Islet of Langerhans (tissue), 1 donor: ENCODE data around the gene HNRNPUL2.
"Not testable (repeated sequence)": the region's sequence is repeated elsewhere in the genome, so short reads cannot be mapped to it uniquely, and the experiment has no call there.

Source experiments
- FAIRE-seq: peaks from one replicate; lab custom pipeline; 2011; peaks lifted over from hg19 to GRCh38; lab: Jason Lieb, UNC

The HNRNPUL2 gene

DNA sequence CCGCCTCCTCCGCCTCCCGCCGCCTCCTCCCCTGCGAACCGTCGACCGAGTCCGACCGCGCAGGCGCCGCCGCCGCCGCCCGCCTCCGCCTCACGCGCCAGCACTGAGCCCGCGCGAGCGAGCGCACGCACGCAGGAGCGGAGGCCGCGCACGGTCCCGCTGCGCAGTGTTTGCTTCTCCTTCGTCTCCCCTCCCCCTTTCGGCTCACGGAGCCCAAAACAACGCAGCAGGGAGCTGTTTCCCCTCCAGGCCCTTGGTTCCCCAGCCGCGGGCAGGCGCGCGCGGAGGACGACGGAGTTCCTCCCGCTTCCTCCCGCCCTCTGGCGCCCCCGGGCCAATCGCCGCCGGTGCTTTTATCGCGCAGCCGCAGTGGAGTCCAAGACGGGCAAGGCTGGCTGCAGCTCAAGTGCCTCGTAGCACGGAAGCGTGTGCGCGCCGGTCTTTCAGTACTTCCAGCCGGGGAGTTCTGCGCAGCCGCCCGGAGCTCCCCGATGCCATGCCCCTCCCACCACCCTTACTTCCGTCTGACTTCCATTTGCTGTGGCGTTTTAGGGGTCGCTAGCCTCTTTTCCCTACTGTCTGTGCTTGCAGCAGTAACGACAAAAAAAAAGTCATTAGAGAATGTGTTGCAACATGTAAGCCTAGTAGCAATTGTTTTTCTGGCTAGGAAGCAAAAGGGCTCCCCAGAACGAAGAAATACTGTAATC is at the start of gene HNRNPUL2:
HNRNPUL2 (minus strand) TSS at position 293 of the 707 bp plus-strand sequence. CDS start 301 bp downstream, outside the sequence.
- no peak for FAIRE-seq

DNA sequence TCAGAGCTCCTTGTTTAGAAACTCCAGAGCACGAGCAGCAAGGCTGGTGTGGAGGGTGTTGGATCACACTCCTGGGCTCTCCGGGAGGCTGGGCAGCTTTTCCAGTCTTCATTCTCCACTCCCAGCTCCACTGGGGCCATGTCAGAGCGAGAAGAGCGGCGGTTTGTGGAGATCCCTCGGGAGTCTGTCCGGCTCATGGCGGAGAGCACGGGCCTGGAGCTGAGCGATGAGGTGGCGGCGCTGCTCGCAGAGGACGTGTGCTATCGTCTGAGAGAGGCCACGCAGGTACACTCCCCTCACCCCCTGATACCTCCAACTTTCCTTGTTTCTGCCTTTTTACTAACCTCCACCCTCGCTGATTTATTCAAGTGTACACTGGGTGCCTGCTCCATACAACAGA is 48.4 kb upstream of the HNRNPUL2 start:
- no peak for FAIRE-seq

GRCh38 chr11:62774407-62774806 is 47.1 kb upstream of the HNRNPUL2 start:
- FAIRE-seq = no peak

DNA sequence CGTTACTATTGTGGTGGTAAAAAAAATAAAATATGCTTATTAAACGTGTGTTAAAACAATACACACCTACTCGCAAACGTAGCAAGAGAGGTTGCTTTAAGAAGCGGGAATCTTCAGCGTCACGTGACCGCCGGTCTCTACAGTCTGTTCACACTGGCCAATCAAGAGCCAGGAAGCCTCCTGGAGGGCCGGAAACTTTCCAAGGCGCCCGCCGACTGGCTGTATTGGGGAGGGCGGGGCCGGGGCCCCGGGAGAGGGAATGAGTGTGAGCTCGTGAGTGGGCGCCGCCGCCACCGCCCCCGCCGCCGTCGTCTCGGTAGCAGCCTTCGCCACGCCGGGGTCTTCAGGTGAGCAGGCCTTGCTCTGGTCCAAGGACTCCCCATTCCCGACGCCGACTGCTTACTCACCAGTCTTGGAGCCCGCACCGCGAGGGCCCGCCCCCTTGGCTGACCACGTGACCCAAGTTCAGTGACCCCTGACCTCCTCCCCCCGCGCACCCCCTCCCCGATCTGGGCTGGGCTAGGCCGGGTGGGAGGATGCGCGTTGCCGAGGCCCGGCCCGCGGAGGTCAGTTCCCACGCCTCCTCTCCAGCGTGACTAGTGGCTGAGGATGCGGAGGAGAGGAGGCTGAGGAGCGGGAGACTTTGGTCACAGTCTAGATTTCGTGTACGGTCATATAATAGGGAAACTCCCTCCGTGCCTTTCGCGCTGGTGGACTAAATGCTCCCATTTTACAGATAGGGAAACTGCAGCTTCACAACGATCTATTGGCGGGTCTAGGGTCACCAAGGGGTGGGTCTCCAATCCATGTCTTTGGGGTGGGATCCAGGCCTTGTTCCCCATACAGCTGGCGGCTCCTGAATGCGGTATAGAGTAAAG is 44.1 kb upstream of the HNRNPUL2 start, which contains the start of gene TAF6L:
TAF6L (plus strand) TSS at position 253 of the 878 bp plus-strand sequence. CDS start 4,388 bp downstream, outside the sequence.
- peak; percentile 45 for FAIRE-seq

DNA sequence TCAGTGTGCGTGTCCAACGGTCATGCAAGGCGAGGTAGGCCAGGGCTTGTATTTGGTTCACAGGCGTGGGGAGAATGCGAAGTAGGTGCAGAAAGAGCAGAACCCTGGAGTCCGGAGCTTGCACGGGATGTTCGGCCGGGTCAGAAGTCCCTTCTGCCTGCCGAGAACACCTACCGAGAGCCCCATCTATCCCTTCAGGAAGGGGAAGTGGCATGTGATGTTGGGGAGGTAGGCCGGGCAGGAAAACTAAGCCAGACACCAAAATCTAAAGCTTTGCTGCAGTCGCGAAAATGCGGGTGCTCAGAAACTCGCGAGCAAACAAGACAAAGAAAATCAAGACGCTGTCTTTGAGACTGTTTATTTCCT is 43.5 kb upstream of the HNRNPUL2 start:
- FAIRE-seq = no peak

DNA sequence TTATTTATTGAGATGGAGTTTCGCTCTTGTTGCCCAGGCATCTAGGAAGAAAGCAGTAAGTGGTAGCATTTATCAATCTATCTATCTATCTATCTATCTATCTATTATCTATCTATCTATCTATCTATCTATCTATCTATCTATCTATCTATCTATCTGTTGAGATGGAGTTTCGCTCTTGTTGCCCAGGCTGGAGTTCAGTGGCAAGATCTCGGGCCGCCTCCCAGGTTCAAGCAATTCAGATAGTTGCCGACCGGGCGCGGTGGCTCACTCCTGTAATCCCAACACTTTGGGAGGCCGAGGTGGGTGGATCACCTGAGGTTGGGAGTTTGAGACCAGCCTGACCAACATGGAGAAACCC is 33.6 kb upstream of the HNRNPUL2 start:
- FAIRE-seq = not testable (repeated sequence)

GRCh38 chr11:62757846-62758788 is 30.9 kb upstream of the HNRNPUL2 start:
- FAIRE-seq = no peak

DNA sequence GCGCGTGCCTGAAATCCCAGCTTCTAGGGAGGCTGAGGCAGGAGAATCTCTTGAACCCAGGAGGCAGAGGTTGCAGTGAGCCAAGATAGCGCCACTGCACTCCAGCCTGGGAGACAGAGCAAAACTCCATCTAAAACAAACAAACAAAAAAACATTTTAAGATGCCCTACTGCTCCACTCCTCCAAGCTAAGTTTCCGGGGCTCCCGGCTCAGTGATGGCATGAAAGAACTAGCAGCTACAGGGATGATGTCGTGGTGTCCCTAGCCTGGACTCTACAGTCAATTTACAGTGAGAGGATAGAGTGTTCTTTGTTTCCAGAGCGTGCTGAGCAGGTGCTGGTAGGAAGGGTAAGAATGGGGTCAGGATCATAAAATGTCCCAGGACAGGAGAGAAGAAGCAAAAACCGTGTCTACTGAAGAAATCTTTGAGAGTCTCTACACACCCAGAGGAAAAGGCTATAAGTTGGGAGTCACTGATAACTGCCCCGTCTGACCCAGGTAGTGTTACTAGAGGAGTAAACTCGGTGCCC is 27.9 kb upstream of the HNRNPUL2 start:
- FAIRE-seq = no peak

DNA sequence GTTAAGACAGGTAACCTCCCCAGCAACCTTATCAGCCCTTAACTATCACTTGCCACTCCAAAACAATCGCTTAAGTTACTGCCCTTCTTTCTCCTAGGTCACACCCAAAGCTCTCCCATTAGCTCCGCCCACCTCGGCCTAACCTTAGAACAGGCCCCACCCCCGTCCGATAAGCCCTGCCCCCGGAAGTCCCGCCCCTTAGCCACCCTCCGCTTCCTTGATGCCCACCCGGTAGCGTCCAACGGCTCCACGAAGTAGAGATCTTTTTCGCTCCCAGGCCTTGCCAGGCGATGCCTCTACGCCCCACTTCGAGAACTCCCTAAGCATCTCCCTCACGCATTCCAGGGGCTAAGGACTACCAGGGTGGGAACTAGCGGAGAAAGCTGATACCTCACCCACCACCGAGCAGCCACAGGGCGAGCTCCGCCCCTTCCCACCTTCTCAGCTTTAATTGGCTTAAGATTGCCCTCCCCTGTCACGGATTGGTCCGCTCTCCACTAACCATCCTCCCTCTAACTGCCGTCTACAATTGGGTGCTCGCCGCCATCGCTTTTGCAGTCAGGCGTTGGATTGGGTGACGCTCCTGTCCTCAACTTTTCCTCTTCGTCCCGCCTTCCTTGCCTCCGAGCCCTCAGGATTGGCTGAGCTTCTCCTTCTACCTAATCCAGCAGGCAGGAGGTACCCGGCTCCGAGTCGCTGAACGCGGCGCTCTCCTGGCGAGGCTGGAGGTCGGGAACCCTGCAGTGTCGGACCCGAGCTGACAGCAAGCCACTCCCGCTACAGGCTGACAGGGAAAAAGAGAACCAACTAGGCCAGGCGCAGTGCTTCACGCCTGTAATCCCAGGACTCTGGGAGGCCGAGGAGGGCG is 26.7 kb upstream of the HNRNPUL2 start, which contains the start of gene ZBTB3:
ZBTB3 (minus strand) TSS at position 425 of the 868 bp plus-strand sequence. CDS start 496 bp downstream, outside the sequence.
- peak; percentile 79 for FAIRE-seq

GRCh38 chr11:62752994-62753735 is 25.9 kb upstream of the HNRNPUL2 start:
- no peak for FAIRE-seq

DNA sequence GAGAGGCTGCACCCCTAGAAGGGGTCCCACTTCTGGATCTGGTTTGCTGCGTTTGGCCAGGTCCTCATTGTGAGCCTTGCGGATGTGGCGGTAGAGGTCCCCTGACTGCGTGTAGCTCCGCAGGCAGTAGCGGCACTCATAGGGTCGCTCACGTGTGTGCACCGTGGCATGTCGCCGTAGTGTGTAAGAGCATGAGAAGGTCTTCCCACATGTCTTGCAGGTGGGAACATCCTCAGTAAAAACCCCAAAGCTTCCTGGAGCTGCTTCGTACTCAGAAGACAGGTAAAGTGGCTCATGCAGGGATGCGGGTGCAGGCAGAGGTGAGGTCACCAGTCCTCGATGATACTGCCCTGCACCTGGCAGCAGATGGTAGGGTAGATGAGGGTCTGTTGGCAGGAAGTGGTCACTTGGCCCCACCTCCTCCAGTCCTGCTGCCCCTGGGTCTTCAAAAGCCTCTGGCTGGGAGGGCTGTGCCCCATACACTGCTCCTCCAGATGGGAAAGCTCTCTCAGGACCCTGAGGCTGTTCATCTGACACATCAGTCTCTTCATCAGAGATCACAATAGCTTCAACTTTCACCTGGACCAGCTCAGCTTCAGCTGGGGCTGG is 25.0 kb upstream of the HNRNPUL2 start:
- no peak for FAIRE-seq

GRCh38 chr11:62749931-62750330 is 22.7 kb upstream of the HNRNPUL2 start:
- FAIRE-seq = not testable (repeated sequence)

DNA sequence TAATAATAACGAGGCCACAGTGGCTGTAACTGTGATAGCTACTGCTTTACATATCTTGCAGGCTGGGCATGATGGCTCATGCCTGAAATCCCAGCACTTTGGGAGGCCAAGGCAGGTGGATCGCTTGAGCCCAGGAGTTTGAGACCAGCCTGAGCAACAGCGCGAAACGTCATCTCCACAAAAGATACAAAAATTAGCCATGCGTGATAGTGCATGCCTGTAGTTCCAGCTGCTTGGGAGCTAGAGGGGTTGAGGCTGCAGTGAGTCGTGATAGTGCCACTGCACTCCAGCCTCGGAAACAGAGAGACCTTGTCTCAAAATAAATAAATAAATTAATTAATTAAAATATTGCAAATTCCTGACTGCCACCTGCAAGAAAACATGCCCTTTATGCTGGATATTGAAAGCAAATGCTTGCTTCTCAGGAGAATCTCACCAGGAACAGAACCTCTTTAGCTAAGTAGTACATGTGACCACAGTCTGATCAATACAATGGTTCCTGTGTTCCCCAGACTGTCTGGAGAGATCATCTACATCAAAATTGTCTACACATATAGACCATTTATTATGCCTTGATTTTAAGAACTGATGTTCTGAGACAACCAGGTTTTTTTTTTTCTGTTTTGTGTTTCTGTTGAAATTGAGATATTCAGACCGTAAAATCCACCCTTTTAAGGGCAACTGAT is 20.4 kb upstream of the HNRNPUL2 start:
- no peak for FAIRE-seq

DNA sequence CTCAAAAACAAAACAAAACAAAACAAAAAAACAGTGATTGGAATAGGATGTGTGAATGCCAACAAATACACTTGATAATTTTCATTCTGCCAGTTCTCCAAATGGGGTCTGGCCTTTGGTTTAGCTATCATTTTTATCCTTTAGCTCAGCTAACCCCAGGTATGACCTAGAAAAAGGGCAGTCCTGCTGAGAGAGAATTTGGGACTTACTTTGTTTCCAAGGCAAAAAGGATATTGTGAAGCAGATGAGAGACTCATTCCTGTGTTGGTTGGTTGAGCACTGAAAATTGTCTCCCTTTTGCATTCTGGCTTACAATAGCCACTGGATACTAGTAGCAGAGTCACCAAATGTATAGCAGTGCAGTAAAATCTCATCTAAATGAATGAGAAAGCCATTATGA is 9.9 kb upstream of the HNRNPUL2 start:
- FAIRE-seq = no peak

DNA sequence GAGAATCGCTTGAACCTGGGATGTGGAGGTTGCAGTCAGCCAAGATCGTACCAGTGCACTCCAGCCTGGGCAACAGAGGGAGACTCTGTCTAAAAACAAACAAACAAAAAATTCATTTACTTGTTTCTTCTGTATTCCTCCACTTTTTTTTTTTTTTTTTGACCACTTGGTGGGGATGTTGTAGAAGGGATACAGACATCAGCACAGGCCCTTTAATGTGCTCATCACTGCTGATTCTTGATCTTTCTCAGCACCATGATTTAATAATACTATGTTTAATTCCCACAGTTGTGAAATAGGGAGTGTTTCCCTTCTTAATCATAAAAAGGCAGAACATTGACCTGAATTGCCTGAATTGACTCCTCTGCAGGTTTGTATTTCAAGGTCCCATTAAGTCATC is 5.6 kb upstream of the HNRNPUL2 start:
- FAIRE-seq = no peak

DNA sequence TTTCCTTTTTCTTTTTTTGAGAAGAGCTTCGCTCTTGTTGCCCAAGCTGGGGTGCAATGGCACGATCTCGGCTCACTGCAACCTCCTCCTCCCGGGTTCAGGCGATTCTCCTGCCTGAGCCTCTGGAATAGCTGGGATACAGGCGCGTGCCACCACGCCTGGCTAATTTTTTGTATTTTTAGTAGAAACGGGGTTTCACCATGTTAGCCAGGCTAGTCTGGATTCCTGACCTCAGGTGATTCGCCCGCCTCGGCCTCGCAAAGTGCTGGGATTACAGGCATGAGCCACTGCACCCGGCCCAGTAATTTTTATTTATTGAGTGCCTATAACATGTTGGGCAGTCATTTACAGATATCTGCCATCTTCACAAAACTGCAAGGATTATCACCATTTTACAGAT is 2.8 kb upstream of the HNRNPUL2 start:
- not testable (repeated sequence) for FAIRE-seq

DNA sequence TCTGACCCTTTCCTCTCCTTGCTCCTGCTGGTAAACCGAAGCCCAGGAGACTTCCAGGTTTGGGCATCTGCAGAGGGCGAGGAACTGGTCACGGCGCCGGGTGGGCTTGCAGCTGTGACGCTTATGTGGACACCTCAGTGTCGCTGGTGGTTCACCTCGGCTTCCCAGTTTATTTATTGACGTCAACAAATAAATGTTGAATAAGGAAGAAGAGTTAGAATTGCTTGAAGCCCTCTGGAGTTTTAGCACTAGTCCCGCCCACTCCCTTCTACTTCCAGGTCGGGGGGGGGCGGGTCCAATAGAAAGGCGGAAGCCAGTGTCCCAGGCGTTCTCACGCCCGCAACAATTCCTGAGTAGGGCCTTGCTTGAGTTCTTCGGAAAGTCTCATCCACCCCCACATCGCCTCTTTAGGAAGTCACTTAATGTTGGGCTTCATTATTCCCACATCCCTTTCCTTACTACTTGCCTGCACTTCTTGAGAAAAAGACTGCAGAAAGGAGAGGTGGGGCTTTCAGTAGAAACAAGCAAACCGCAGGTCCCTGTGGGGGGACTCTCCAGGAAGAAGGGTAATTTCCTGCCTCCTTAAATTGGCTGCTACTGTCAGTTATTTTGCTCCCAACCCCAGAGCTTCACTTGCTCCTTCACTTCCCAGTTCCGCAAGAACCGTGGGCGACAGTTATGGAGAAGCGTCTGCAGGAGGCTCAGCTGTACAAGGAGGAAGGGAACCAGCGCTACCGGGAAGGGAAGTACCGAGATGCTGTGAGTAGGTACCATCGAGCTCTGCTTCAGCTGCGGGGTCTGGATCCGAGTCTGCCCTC is 1.1 kb upstream of the HNRNPUL2 start, which contains the start of gene TTC9C:
TTC9C (plus strand) TSS at position 316 of the 818 bp plus-strand sequence; CDS start at position 679, 363 bp downstream.
- FAIRE-seq = no peak

- peak; percentile 72 for FAIRE-seq
Measured at GRCh38 chr11:62727872-62728170, 564 bp upstream of the HNRNPUL2 start.

DNA sequence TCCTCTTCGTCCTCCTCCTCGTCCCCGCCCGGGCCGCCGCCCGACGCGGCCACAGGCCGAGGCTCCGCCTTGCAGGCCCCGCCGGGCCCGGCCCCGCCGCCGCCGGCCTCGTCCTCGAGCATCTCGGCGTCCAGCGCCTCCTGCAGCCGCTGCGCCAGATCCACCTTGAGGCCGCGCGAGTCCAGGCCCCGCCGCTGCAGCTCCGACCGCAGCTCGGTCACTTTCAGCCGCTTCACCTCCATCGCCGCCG is 417 bp downstream of the HNRNPUL2 start:
- no peak for FAIRE-seq
